NT2/D1 (cell line): ENCODE data around the gene COL9A3.

Experiments used
- YY1 ChIP-seq: IDR thresholded peaks from 2 replicates; pipeline ENCODE4 v1.6.1; 2011; ENCODE audit not compliant: insufficient read length, insufficient read depth
- ZNF274 ChIP-seq: IDR thresholded peaks from 2 replicates; pipeline ENCODE4 v1.6.1; 2011; ENCODE audit warnings: mild to moderate bottlenecking, low read depth, low read length

GRCh38 chr20:62780204-62780603, 36.6 kb upstream of the COL9A3 start:
- TF ChIP-seq ZNF274: no peak
- no peak for TF ChIP-seq YY1
